Measurements from ENCODE around the gene HNRNPH2. TPM values are rescaled to one million over a fixed set of nuclear protein-coding genes. Genes with fewer than 3 reads are reported as not detected.

HNRNPH2 gene, protein sequence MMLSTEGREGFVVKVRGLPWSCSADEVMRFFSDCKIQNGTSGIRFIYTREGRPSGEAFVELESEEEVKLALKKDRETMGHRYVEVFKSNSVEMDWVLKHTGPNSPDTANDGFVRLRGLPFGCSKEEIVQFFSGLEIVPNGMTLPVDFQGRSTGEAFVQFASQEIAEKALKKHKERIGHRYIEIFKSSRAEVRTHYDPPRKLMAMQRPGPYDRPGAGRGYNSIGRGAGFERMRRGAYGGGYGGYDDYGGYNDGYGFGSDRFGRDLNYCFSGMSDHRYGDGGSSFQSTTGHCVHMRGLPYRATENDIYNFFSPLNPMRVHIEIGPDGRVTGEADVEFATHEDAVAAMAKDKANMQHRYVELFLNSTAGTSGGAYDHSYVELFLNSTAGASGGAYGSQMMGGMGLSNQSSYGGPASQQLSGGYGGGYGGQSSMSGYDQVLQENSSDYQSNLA
- total RNA-seq = 103 and 108 TPM in 2 replicates

GRCh38 chrX:101407748-101408531 lies at the start of gene HNRNPH2, which contains the start of gene GLA:
TSS of gene HNRNPH2 (plus strand) at chrX:101408222. CDS start at chrX:101411989, 3,767 bp downstream.
TSS of gene GLA (minus strand) at chrX:101407925. CDS start at chrX:101407903, 22 bp downstream.

DNA sequence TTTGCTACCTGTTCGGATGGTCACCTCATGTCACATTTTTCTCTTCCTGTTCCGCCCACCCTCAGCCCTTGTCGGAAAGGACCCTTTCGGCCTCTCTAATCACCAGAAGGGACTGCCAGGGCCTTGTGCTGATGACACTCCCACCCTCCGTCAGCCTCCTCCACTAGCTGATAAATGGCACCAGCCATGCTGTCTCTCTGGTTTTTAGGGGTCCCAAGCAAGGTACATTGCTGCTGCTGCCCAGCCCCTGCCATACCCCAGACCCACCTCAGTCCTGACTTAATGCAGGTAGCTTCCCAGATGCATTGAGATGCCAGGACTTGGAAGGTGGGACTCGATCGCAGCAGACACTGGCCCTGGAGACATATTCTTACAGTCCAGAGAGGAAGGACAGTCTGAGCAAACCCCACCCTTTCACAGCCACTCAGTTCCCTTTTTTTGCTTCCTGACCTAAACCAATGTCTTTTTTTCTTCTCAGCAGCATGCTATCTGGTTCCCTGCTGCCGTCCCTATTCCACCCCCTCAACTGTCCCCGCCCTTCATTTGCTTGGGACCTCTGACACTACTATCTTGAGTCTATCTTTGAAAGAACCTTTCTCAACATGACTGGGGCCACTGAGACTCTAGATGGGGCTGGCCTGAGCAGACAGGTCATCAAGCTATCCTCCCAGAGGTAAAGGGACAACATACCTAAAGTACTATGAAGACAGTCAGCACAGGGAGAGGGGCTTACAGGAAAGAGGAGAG lies 22.1 kb upstream of the HNRNPH2 start, which contains the start of gene BTK:
Gene BTK (minus strand): TSS at position 397 of the 747 bp plus-strand sequence. CDS start 10,907 bp downstream, outside the sequence.

DNA sequence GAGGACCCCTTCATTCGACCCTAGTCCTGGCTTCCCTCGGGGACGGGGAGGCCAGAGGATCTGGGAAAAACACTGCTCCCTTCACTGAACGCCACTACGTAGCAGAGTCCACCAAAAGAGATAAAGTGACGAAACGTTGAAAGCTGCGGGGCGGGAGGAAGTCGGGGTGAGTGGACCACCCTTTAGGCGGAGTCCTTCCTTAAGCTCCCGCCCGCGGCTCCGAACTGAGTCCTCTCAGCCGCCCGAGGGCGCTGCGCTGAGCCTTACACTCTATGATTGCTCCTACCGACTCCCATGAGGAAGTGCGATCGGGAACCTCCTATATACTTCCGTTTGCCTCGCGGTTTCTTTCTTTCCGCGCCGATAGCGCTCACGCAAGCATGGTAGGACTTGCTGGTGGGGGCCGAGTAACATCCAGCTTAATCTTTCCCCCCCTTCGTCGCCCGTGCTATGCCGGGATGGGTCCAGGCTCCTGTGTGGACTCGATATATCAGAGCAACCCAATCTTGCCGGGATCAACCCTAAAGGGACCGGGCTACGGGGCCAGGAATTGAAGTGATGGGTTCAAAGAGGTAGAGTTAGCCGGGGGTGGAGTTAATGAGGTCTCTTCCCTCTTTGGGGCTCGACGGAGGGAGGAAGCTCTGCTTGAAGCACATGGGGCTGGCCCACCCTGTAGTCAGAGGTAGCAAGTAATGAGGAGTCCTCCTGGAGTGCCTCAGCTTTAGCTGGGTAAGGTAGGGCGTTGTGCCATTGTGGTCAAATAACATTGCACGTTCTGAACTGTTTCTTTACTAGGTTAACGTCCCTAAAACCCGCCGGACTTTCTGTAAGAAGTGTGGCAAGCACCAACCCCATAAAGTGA lies 17.1 kb upstream of the HNRNPH2 start, which contains the start of gene RPL36A:
Gene RPL36A (plus strand): TSS at position 348 of the 862 bp plus-strand sequence. CDS start 33 bp downstream, at position 381.

Other genes starting within 250 kb of the HNRNPH2 start
- under 0.01 TPM in 1 of 2 replicates, not detected in the other for gene DRP2, start 188.4 kb upstream of the HNRNPH2 start, total RNA-seq
- under 0.01 TPM in 1 of 2 replicates, not detected in the other for gene TAF7L, start 116.9 kb upstream of the HNRNPH2 start, total RNA-seq
- gene TIMM8A, start 59.5 kb upstream of the HNRNPH2 start, total RNA-seq = 1.6 and 3.4 TPM in 2 replicates
- gene BTK, start 22.0 kb upstream of the HNRNPH2 start, total RNA-seq = not detected in 2 replicates
- 277 and 518 TPM in 2 replicates for gene RPL36A, start 17.2 kb upstream of the HNRNPH2 start, total RNA-seq
- 18.4 and 20.2 TPM in 2 replicates for gene GLA, start 297 bp upstream of the HNRNPH2 start, total RNA-seq
- gene ARMCX4, start 77.2 kb downstream of the HNRNPH2 start, total RNA-seq = 3.9 and 4.0 TPM in 2 replicates
- 53.1 and 75.8 TPM in 2 replicates for gene ARMCX1, start 142.3 kb downstream of the HNRNPH2 start, total RNA-seq
- 44.7 and 48.4 TPM in 2 replicates for gene ARMCX6, start 209.8 kb downstream of the HNRNPH2 start, total RNA-seq
- 78.4 and 86.9 TPM in 2 replicates for gene ARMCX3, start 214.9 kb downstream of the HNRNPH2 start, total RNA-seq